SK-N-SH treated with all-trans-retinoic acid at 6 μM for 48 hours (cell line): ENCODE measurements around the gene PDCD4.

Experiments
- ATAC-seq: fragments of 200-7000 bp; cut with Tn5 transposase; 3 replicates; pipeline ENCODE4 v1.9.1; 2020; ENCODE audit warnings: mild to moderate bottlenecking, moderate library complexity
- ARNTL ChIP-seq: fragments of 450-650 bp; formaldehyde crosslinking; IDR thresholded peaks from 2 replicates; pipeline ENCODE4 v1.5.0; 2020; ENCODE audit warnings: low read depth, mild to moderate bottlenecking, moderate library complexity, borderline replicate concordance
- BACH2 ChIP-seq: fragments of 250-450 bp; sonication (Bioruptor Pico); IDR thresholded peaks from 2 replicates; pipeline ENCODE4 v1.9.0; 2021; ENCODE audit warnings: mild to moderate bottlenecking, borderline replicate concordance
- CREB5 ChIP-seq: fragments of 250-450 bp; sonication (Bioruptor Pico); IDR thresholded peaks from 2 replicates; pipeline ENCODE4 v1.5.1; 2020; ENCODE audit warnings: low read depth, mild to moderate bottlenecking, moderate library complexity
- CSDC2 ChIP-seq: fragments of 250-450 bp; sonication (Bioruptor Pico); IDR thresholded peaks from 2 replicates; pipeline ENCODE4 v1.5.0; 2020; ENCODE audit warnings: mild to moderate bottlenecking, moderate library complexity
- CSRNP3 ChIP-seq: fragments of 250-450 bp; sonication (Bioruptor Pico); IDR thresholded peaks from 2 replicates; pipeline ENCODE4 v1.5.1; 2021; ENCODE audit warnings: mild to moderate bottlenecking, moderate library complexity
- ESRRG ChIP-seq: fragments of 250-450 bp; sonication (Bioruptor Pico); IDR thresholded peaks from 2 replicates; pipeline ENCODE4 v1.6.1; 2021; ENCODE audit warnings: mild to moderate bottlenecking
- ISL1 ChIP-seq: fragments of 250-450 bp; sonication (Bioruptor Pico); IDR thresholded peaks from 2 replicates; pipeline ENCODE4 v2.1.2; 2022; ENCODE audit warnings: mild to moderate bottlenecking, moderate library complexity
- OSR1 ChIP-seq: fragments of 250-450 bp; sonication (Bioruptor Pico); IDR thresholded peaks from 2 replicates; pipeline ENCODE4 v1.8.0; 2022; ENCODE audit warnings: moderate library complexity, mild to moderate bottlenecking, inconsistent platforms
- PATZ1 ChIP-seq: fragments of 250-450 bp; sonication (Bioruptor Pico); IDR thresholded peaks from 2 replicates; pipeline ENCODE4 v1.8.0; 2020; ENCODE audit warnings: mild to moderate bottlenecking, moderate library complexity, borderline replicate concordance
- POU6F1 ChIP-seq: fragments of 250-450 bp; sonication (Bioruptor Pico); IDR thresholded peaks from 2 replicates; pipeline ENCODE4 v1.8.0; 2021; ENCODE audit warnings: low read depth, mild to moderate bottlenecking, moderate library complexity, borderline replicate concordance
- PPARA ChIP-seq: fragments of 250-450 bp; sonication (Bioruptor Pico); IDR thresholded peaks from 2 replicates; pipeline ENCODE4 v1.5.0; 2020; ENCODE audit warnings: mild to moderate bottlenecking, borderline replicate concordance
- RARB ChIP-seq: fragments of 250-450 bp; sonication (Bioruptor Pico); IDR thresholded peaks from 2 replicates; pipeline ENCODE4 v1.8.0; 2021; ENCODE audit warnings: mild to moderate bottlenecking, moderate library complexity
- SNAI2 ChIP-seq: fragments of 250-450 bp; sonication (Bioruptor Pico); IDR thresholded peaks from 2 replicates; pipeline ENCODE4 v1.5.0; 2020; ENCODE audit warnings: mild to moderate bottlenecking, moderate library complexity
- TCF4 ChIP-seq: fragments of 250-450 bp; sonication (Bioruptor Pico); IDR thresholded peaks from 2 replicates; pipeline ENCODE4 v1.8.0; 2021; ENCODE audit warnings: mild to moderate bottlenecking, moderate library complexity, borderline replicate concordance
- TSHZ2 ChIP-seq: fragments of 250-450 bp; sonication (Bioruptor Pico); IDR thresholded peaks from 2 replicates; pipeline ENCODE4 v1.5.0; 2020; ENCODE audit warnings: mild to moderate bottlenecking, moderate library complexity
- ZC3H10 ChIP-seq: fragments of 250-450 bp; sonication (Bioruptor Pico); IDR thresholded peaks from 2 replicates; pipeline ENCODE4 v1.5.1; 2021; ENCODE audit warnings: mild to moderate bottlenecking, moderate library complexity
- ZFP3 ChIP-seq: fragments of 250-450 bp; sonication (Bioruptor Pico); IDR thresholded peaks from 2 replicates; pipeline ENCODE4 v1.5.0; 2020; ENCODE audit warnings: mild to moderate bottlenecking, moderate library complexity
- ZFP30 ChIP-seq: fragments of 450-650 bp; formaldehyde crosslinking; IDR thresholded peaks from 2 replicates; pipeline ENCODE4 v1.5.0; 2022; ENCODE audit warnings: mild to moderate bottlenecking, moderate library complexity
- ZNF565 ChIP-seq: fragments of 450-650 bp; formaldehyde crosslinking; conservative IDR thresholded peaks from 2 replicates; pipeline ENCODE4 v1.5.0; 2020; ENCODE audit warnings: low read depth, mild to moderate bottlenecking, moderate library complexity
- ZNF70 ChIP-seq: fragments of 450-650 bp; formaldehyde crosslinking; IDR thresholded peaks from 2 replicates; pipeline ENCODE4 v1.5.0; 2020; ENCODE audit warnings: mild to moderate bottlenecking, moderate library complexity

The PDCD4 gene

GRCh38 chr10:110857265-110858171, 14.2 kb upstream of the PDCD4 start:
- no peak for ATAC-seq
- TF ChIP-seq ESRRG (CRISPR knock-in tag) (no peak), ZC3H10 (CRISPR knock-in tag) (no peak), TCF4 (CRISPR knock-in tag) (peak; percentile 56; the same call in 1 of the 2 replicates), TSHZ2 (CRISPR knock-in tag) (peak; percentile 71)

GRCh38 chr10:110858297-110858934, 13.3 kb upstream of the PDCD4 start:
- ATAC-seq: no peak
- TF ChIP-seq ZFP30 (CRISPR knock-in tag) (no peak), CREB5 (CRISPR knock-in tag) (no peak), ZNF70 (CRISPR knock-in tag) (no peak), BACH2 (CRISPR knock-in tag) (no peak), PATZ1 (CRISPR knock-in tag) (no peak), ARNTL (CRISPR knock-in tag) (no peak), ISL1 (CRISPR knock-in tag) (no peak)
- TF ChIP-seq, all 23 proteins: peak for 0

GRCh38 chr10:110859206-110859972, 12.3 kb upstream of the PDCD4 start:
- TF ChIP-seq ZFP3 (CRISPR knock-in tag) (no peak), TCF4 (CRISPR knock-in tag) (no peak), PATZ1 (CRISPR knock-in tag) (no peak), SNAI2 (CRISPR knock-in tag) (no peak), ZC3H10 (CRISPR knock-in tag) (no peak), ESRRG (CRISPR knock-in tag) (no peak), POU6F1 (CRISPR knock-in tag) (no peak), CREB5 (CRISPR knock-in tag) (no peak), OSR1 (no peak), ZNF70 (CRISPR knock-in tag) (no peak), BACH2 (CRISPR knock-in tag) (no peak), ARNTL (CRISPR knock-in tag) (no peak), RARB (no peak), CSDC2 (CRISPR knock-in tag) (no peak), PPARA (CRISPR knock-in tag) (no peak), CSRNP3 (CRISPR knock-in tag) (no peak), ZNF565 (CRISPR knock-in tag) (no peak)
- no peak; the same call in 1 of the 3 replicates for ATAC-seq
